Measurements from ENCODE around the gene NEK9. TPM values are rescaled to one million over a fixed set of nuclear protein-coding genes. Genes with fewer than 3 reads are reported as not detected.

NEK9 gene
- total and polyA plus RNA-seq, 10 of the 15 experiments (the other 5 are each of a cell fraction or from before 2014, with no cell fraction given), result 6.0 to 78.8 (median 44.7) TPM

DNA sequence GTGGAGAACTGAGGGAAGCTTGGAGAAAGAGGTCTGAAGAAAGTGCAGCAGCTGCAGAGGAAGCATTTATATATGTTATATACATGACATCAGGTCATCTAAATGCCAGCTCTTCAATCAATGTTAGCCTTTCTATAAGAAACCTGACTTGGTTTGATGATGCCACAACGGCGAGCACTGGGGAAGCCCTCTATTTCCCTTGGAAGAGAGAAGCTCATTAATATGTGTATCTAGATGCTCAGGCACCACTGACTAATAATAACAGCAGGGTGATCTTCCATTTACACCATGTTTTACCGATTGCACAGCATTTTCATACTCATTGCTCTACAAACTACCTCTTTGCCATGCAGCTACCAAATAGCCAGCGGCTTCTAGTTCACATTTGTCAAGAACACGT is 63.8 kb downstream of the NEK9 start:
- Histone ChIP-seq H2AFZ (ENCODE audit: control insufficient read depth, low read depth, low read length) (peak overlapping the region; percentile 71), H3K9me3 (replicated peaks; ENCODE audit: control insufficient read depth, insufficient read depth, low read length) (no peaks in the 10 kb centered on the region; the same call in 2 of the 3 replicates), H3K36me3 (ENCODE audit: control insufficient read depth in 2 of 2, insufficient read depth in 2 of 2, low read length in 1 of 2) (no peaks in the 10 kb centered on the region; a peak in 1 of 4 replicates), H3K9ac (ENCODE audit: control insufficient read depth, insufficient read depth, low read length) (peak overlapping the region; percentile 76), H3K79me2 (ENCODE audit: control insufficient read depth, insufficient read depth, low read length) (peaks cover 15% of the 10 kb centered on the region), H3K4me3 (peak overlapping the region; percentile 98), H3K27me3 (replicated peaks in 1 of 2; ENCODE audit: control insufficient read depth in 2 of 2, insufficient read depth in 2 of 2, low read length in 1 of 2) (no peaks in the 10 kb centered on the region), H3K4me1 (ENCODE audit: control insufficient read depth, insufficient read depth, low read length) (peaks cover 5% of the 10 kb centered on the region), H4K20me1 (ENCODE audit: control insufficient read depth, insufficient read depth) (no peaks in the 10 kb centered on the region), H3K4me2 (ENCODE audit: control insufficient read depth, insufficient read depth) (peak overlapping the region; percentile 92), H3K27ac (ENCODE audit: control insufficient read depth, insufficient read depth) (peak overlapping the region; percentile 60)
- DNase-seq (ENCODE audit: low read depth, low spot score), result no peak
- in situ Hi-C loops (cut with MboI) (no loop called here), intact Hi-C loops (cut with micrococcal nuclease; ENCODE audit: unreplicated experiment) (no loop called here)
- no peak for TF ChIP-seq ZNF274 (IDR thresholded peaks at IDR 0.05; ENCODE audit: insufficient read depth, insufficient read length)
- TF ChIP-seq PML (IDR thresholded peaks at IDR 0.05; ENCODE audit: low read length), result 0 out of 2 replicates have a peak, but pooled peaks have one; percentile 20
- TF ChIP-seq, protein P1, sequence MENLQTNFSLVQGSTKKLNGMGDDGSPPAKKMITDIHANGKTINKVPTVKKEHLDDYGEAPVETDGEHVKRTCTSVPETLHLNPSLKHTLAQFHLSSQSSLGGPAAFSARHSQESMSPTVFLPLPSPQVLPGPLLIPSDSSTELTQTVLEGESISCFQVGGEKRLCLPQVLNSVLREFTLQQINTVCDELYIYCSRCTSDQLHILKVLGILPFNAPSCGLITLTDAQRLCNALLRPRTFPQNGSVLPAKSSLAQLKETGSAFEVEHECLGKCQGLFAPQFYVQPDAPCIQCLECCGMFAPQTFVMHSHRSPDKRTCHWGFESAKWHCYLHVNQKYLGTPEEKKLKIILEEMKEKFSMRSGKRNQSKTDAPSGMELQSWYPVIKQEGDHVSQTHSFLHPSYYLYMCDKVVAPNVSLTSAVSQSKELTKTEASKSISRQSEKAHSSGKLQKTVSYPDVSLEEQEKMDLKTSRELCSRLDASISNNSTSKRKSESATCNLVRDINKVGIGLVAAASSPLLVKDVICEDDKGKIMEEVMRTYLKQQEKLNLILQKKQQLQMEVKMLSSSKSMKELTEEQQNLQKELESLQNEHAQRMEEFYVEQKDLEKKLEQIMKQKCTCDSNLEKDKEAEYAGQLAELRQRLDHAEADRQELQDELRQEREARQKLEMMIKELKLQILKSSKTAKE (IDR thresholded peaks at IDR 0.05; ENCODE audit: low read depth, poor library complexity, severe bottlenecking), result no peak
- TF ChIP-seq MEF2A (IDR thresholded peaks at IDR 0.05; ENCODE audit: insufficient read depth, low read depth, low read length), result no peak
- BruUV-seq (replicated peaks), result TSS peak; percentile 72
- ChIA-PET CTCF (interaction anchor here (0.7 to 2.7 kb wide), 10 partner anchors 8 to 203 kb away, joined by 3 to 13 read pairs (median 3); no protein-coding TSS in a partner anchor), SMC1A (ENCODE audit: uncharacterized antibody, unreplicated experiment) (interaction anchor here (0.8 to 3.2 kb wide), 12 partner anchors 8 to 203 kb away, joined by 3 to 15 read pairs (median 5); partner anchors contain the start of gene MLH3), RAD21 (ENCODE audit: unreplicated experiment) (interaction anchor here (0.8 to 3.4 kb wide), 8 partner anchors 12 to 202 kb away, joined by 3 to 13 read pairs (median 6); partner anchors contain the start of genes EIF2B2 and MLH3), POLR2A (interaction anchor here (0.5 to 3.6 kb wide), 7 partner anchors 8 to 59 kb away, joined by 3 to 19 read pairs (median 9); partner anchors contain the start of gene MLH3)
- peak; percentile 23 for ATAC-seq
- 1% methylated on average over 5 of the region's 5 CpGs for WGBS (ENCODE audit: insufficient coverage, insufficient replicate concordance, low lambda C conversion rate, missing lambda C conversion rate)
- FAIRE-seq, result no peak

DNA sequence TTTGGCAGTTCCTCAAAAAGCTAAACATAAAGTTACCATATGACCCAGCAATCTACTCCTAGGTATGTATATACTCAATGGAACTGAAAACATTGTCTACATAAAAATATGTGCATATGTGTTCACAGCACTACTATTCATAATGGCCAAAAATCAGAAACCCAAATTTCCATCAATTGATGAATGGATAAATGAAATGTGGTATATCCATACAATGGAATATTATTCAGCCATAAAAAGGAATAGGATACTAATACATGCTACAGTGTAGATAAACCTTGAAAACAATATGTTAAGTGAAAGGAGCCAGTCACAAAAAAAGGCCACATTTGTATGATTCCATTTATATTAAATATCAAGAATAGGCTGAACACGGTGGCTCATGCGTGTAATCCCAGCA is 66.4 kb downstream of the NEK9 start:
- ATAC-seq (no peak), DNase-seq (ENCODE audit: low read depth, low spot score) (no peak), FAIRE-seq (no peak)
- in situ Hi-C loops (cut with MboI), result no loop called here
- intact Hi-C loops (cut with micrococcal nuclease; ENCODE audit: unreplicated experiment), result no loop called here
- ChIA-PET SMC1A (ENCODE audit: uncharacterized antibody, unreplicated experiment) (no interaction called here), CTCF (no interaction called here), RAD21 (ENCODE audit: unreplicated experiment) (no interaction called here), POLR2A (no interaction called here)
- Histone ChIP-seq H3K36me3 (ENCODE audit: control insufficient read depth in 2 of 2, insufficient read depth in 2 of 2, low read length in 1 of 2) (no peaks in the 10 kb centered on the region; a peak in 1 of 4 replicates), H3K4me1 (ENCODE audit: control insufficient read depth, insufficient read depth, low read length) (no peaks in the 10 kb centered on the region; the same call in 1 of the 2 replicates), H3K9ac (ENCODE audit: control insufficient read depth, insufficient read depth, low read length) (no peak overlapping the region), H4K20me1 (ENCODE audit: control insufficient read depth, insufficient read depth) (no peaks in the 10 kb centered on the region), H3K4me2 (ENCODE audit: control insufficient read depth, insufficient read depth) (no peak overlapping the region), H3K27me3 (replicated peaks in 1 of 2; ENCODE audit: control insufficient read depth in 2 of 2, insufficient read depth in 2 of 2, low read length in 1 of 2) (no peaks in the 10 kb centered on the region), H3K9me3 (replicated peaks; ENCODE audit: control insufficient read depth, insufficient read depth, low read length) (no peaks in the 10 kb centered on the region; the same call in 2 of the 3 replicates), H3K4me3 (no peak overlapping the region), H3K79me2 (ENCODE audit: control insufficient read depth, insufficient read depth, low read length) (peaks cover 14% of the 10 kb centered on the region), H2AFZ (ENCODE audit: control insufficient read depth, low read depth, low read length) (no peak overlapping the region), H3K27ac (ENCODE audit: control insufficient read depth, insufficient read depth) (no peak overlapping the region)
- WGBS (ENCODE audit: insufficient coverage, insufficient replicate concordance, low lambda C conversion rate, missing lambda C conversion rate), result 48% methylated on average over 2 of the region's 2 CpGs
- no TSS peak for BruUV-seq (replicated peaks)
- TF ChIP-seq, protein P2, sequence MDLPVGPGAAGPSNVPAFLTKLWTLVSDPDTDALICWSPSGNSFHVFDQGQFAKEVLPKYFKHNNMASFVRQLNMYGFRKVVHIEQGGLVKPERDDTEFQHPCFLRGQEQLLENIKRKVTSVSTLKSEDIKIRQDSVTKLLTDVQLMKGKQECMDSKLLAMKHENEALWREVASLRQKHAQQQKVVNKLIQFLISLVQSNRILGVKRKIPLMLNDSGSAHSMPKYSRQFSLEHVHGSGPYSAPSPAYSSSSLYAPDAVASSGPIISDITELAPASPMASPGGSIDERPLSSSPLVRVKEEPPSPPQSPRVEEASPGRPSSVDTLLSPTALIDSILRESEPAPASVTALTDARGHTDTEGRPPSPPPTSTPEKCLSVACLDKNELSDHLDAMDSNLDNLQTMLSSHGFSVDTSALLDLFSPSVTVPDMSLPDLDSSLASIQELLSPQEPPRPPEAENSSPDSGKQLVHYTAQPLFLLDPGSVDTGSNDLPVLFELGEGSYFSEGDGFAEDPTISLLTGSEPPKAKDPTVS (IDR thresholded peaks at IDR 0.05; ENCODE audit: low read depth, low read length), result no peak
- TF ChIP-seq, protein P3, sequence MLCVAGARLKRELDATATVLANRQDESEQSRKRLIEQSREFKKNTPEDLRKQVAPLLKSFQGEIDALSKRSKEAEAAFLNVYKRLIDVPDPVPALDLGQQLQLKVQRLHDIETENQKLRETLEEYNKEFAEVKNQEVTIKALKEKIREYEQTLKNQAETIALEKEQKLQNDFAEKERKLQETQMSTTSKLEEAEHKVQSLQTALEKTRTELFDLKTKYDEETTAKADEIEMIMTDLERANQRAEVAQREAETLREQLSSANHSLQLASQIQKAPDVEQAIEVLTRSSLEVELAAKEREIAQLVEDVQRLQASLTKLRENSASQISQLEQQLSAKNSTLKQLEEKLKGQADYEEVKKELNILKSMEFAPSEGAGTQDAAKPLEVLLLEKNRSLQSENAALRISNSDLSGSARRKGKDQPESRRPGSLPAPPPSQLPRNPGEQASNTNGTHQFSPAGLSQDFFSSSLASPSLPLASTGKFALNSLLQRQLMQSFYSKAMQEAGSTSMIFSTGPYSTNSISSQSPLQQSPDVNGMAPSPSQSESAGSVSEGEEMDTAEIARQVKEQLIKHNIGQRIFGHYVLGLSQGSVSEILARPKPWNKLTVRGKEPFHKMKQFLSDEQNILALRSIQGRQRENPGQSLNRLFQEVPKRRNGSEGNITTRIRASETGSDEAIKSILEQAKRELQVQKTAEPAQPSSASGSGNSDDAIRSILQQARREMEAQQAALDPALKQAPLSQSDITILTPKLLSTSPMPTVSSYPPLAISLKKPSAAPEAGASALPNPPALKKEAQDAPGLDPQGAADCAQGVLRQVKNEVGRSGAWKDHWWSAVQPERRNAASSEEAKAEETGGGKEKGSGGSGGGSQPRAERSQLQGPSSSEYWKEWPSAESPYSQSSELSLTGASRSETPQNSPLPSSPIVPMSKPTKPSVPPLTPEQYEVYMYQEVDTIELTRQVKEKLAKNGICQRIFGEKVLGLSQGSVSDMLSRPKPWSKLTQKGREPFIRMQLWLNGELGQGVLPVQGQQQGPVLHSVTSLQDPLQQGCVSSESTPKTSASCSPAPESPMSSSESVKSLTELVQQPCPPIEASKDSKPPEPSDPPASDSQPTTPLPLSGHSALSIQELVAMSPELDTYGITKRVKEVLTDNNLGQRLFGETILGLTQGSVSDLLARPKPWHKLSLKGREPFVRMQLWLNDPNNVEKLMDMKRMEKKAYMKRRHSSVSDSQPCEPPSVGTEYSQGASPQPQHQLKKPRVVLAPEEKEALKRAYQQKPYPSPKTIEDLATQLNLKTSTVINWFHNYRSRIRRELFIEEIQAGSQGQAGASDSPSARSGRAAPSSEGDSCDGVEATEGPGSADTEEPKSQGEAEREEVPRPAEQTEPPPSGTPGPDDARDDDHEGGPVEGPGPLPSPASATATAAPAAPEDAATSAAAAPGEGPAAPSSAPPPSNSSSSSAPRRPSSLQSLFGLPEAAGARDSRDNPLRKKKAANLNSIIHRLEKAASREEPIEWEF (IDR thresholded peaks at IDR 0.05; ENCODE audit: insufficient replicate concordance, low read depth, low read length), result no peak
